DOHH2 (cell line): ENCODE data around the gene TRPM2.

ENCODE experiments used
- H3F3A ChIP-seq: fragments of 200-600 bp; sonication (generic), shearing (Covaris generic); 2 replicates; pipeline ENCODE4 v1.6.0; 2016; ENCODE audit warnings: antibody characterized with exemption, mild to moderate bottlenecking; ENCODE audit not compliant: control insufficient read depth, insufficient read depth
- H3K27ac ChIP-seq: fragments of 200-600 bp; sonication (generic); 2 replicates; pipeline ENCODE4 v1.5.1; 2014; ENCODE audit warnings: low read depth, mild to moderate bottlenecking, low read length, moderate library complexity
- H3K27me3 ChIP-seq: fragments of 200-600 bp; sonication (generic); 2 replicates; pipeline ENCODE4 v1.6.1; 2014; ENCODE audit warnings: mild to moderate bottlenecking, low read length, mixed read lengths; ENCODE audit not compliant: control insufficient read depth
- H3K36me3 ChIP-seq: fragments of 200-600 bp; sonication (generic); 2 replicates; pipeline ENCODE4 v1.6.1; 2014; ENCODE audit warnings: mild to moderate bottlenecking, low read length, moderate library complexity, mixed read lengths; ENCODE audit not compliant: control insufficient read depth
- H3K4me1 ChIP-seq: fragments of 200-600 bp; sonication (generic); 2 replicates; pipeline ENCODE4 v1.6.1; 2014; ENCODE audit warnings: mild to moderate bottlenecking, low read length, mixed read lengths; ENCODE audit not compliant: control insufficient read depth
- H3K4me2 ChIP-seq: fragments of 200-600 bp; sonication (generic); 2 replicates; pipeline ENCODE4 v1.6.0; 2014; ENCODE audit warnings: mild to moderate bottlenecking, low read length, moderate library complexity
- H3K4me3 ChIP-seq: fragments of 200-600 bp; sonication (generic); 2 replicates; pipeline ENCODE4 v1.5.1; 2014; ENCODE audit warnings: mild to moderate bottlenecking, low read length, mixed read lengths
- H3K79me2 ChIP-seq: fragments of 200-600 bp; sonication (generic); 2 replicates; pipeline ENCODE4 v1.6.1; 2014; ENCODE audit warnings: mild to moderate bottlenecking, low read length, mixed read lengths; ENCODE audit not compliant: control insufficient read depth
- H3K9me2 ChIP-seq: fragments of 200-600 bp; sonication (generic); replicated peaks from 2 replicates; pipeline ENCODE4 v1.6.1; 2014; ENCODE audit warnings: mild to moderate bottlenecking, low read length, mixed read lengths; ENCODE audit not compliant: control insufficient read depth
- H3K9me3 ChIP-seq: fragments of 200-600 bp; sonication (generic); 2 replicates; pipeline ENCODE4 v1.6.1; 2014; ENCODE audit warnings: antibody characterized with exemption, low read length, mixed read lengths; ENCODE audit not compliant: control insufficient read depth, insufficient read depth
- H4K20me1 ChIP-seq: fragments of 200-600 bp; sonication (generic); 2 replicates; pipeline ENCODE4 v1.6.0; 2014; ENCODE audit warnings: low read depth, mild to moderate bottlenecking, antibody characterized with exemption, low read length, moderate library complexity; ENCODE audit not compliant: control insufficient read depth, insufficient read depth
- CTCF ChIP-seq: fragments of 200-600 bp; sonication (generic); IDR thresholded peaks from one replicate; pipeline ENCODE4 v1.5.1; 2014; ENCODE audit warnings: antibody characterized with exemption, mild to moderate bottlenecking, low read depth, low read length; ENCODE audit not compliant: poor library complexity, severe bottlenecking
- EZH2phosphoT487 ChIP-seq: fragments of 200-600 bp; sonication (generic); IDR thresholded peaks from 2 replicates; pipeline ENCODE4 v1.6.1; 2017; ENCODE audit warnings: borderline replicate concordance, mild to moderate bottlenecking, antibody characterized with exemption, low read length, moderate library complexity, mixed read lengths

The TRPM2 gene

GRCh38 chr21:44441581-44442265 is 88.3 kb downstream of the TRPM2 start:
- no peak overlapping the region for H3K4me3 ChIP-seq
- TF ChIP-seq EZH2phosphoT487, result no peak
- TF ChIP-seq CTCF, result no peak
- no peaks in the 10 kb centered on the region for H3K27me3 ChIP-seq
- no peaks in the 10 kb centered on the region for H4K20me1 ChIP-seq
- H3K9me2 ChIP-seq, result no peaks in the 10 kb centered on the region
- no peak overlapping the region for H3K4me2 ChIP-seq
- no peaks in the 10 kb centered on the region for H3F3A ChIP-seq
- no peaks in the 10 kb centered on the region for H3K4me1 ChIP-seq
- H3K27ac ChIP-seq, result no peak overlapping the region
- no peaks in the 10 kb centered on the region for H3K36me3 ChIP-seq
- H3K79me2 ChIP-seq, result no peaks in the 10 kb centered on the region
- H3K9me3 ChIP-seq, result no peaks in the 10 kb centered on the region

GRCh38 chr21:44442266-44443125 is 89.1 kb downstream of the TRPM2 start:
- no peak for TF ChIP-seq EZH2phosphoT487
- TF ChIP-seq CTCF, result no peak
- H3K9me2 ChIP-seq, result no peaks in the 10 kb centered on the region
- H4K20me1 ChIP-seq, result no peaks in the 10 kb centered on the region
- H3K4me3 ChIP-seq, result no peak overlapping the region
- H3K9me3 ChIP-seq, result no peaks in the 10 kb centered on the region
- no peak overlapping the region for H3K27ac ChIP-seq
- H3K27me3 ChIP-seq, result no peaks in the 10 kb centered on the region
- no peaks in the 10 kb centered on the region for H3K36me3 ChIP-seq
- H3K4me2 ChIP-seq, result no peak overlapping the region
- no peaks in the 10 kb centered on the region for H3F3A ChIP-seq
- H3K79me2 ChIP-seq, result no peaks in the 10 kb centered on the region
- H3K4me1 ChIP-seq, result no peaks in the 10 kb centered on the region

- no peaks in the 10 kb centered on the region for H3K36me3 ChIP-seq
- no peak overlapping the region for H3K4me2 ChIP-seq
- no peaks in the 10 kb centered on the region for H3K9me3 ChIP-seq
- H4K20me1 ChIP-seq, result no peaks in the 10 kb centered on the region
- no peak overlapping the region for H3K4me3 ChIP-seq
- no peaks in the 10 kb centered on the region for H3F3A ChIP-seq
- TF ChIP-seq CTCF, result no peak
- TF ChIP-seq EZH2phosphoT487, result no peak
- H3K9me2 ChIP-seq, result no peaks in the 10 kb centered on the region
- no peaks in the 10 kb centered on the region for H3K79me2 ChIP-seq
- H3K27me3 ChIP-seq, result no peaks in the 10 kb centered on the region
- no peaks in the 10 kb centered on the region for H3K4me1 ChIP-seq
- no peak overlapping the region for H3K27ac ChIP-seq
These were observed 90.0 kb downstream of the TRPM2 start for GRCh38 chr21:44443291-44443890.
